K562 (cell line): ENCODE data around the gene MYO18A. TPM values are rescaled to one million over a fixed set of nuclear protein-coding genes. Genes with fewer than 3 reads are reported as not detected.

Experiments used
- DPF2 ChIP-seq: fragments of 450-650 bp; IDR thresholded peaks from 2 replicates; pipeline ENCODE4 v1.6.1; 2016
- E2F6 ChIP-seq, 2 experiments: IDR thresholded peaks; 2 replicates each; pipeline ENCODE4 v1.6.1; 2011; ENCODE audit warnings: borderline replicate concordance in 1 of 2, control low read depth in 1 of 2, low read depth in 1 of 2, low read length in 1 of 2, mild to moderate bottlenecking in 1 of 2, mixed read lengths in 1 of 2, moderate library complexity in 1 of 2; ENCODE audit not compliant: insufficient read depth in 1 of 2, insufficient read length in 1 of 2, poor library complexity in 1 of 2, severe bottlenecking in 1 of 2; ENCODE audit errors: extremely low read depth in 1 of 2
- ETS1 ChIP-seq: conservative IDR thresholded peaks from 2 replicates; pipeline ENCODE4 v1.6.1; 2011; ENCODE audit warnings: low read depth, mild to moderate bottlenecking, low read length; ENCODE audit not compliant: control insufficient read depth
- FOXK2 ChIP-seq, 2 experiments: fragments of 450-650 bp; IDR thresholded peaks in 1 of 2; conservative IDR thresholded peaks in 1 of 2; 2 replicates each; pipeline ENCODE4 v1.6.1; 2016; ENCODE audit warnings: low read depth in 2 of 2, mild to moderate bottlenecking in 1 of 2
- HOMEZ ChIP-seq: fragments of 250-450 bp; sonication (Bioruptor Pico); IDR thresholded peaks from 2 replicates; pipeline ENCODE4 v1.4.0; 2020; ENCODE audit warnings: mild to moderate bottlenecking, moderate library complexity
- REST ChIP-seq, 2 experiments: fragments of 450-650 bp; formaldehyde crosslinking in 1 of 2; IDR thresholded peaks; 2 replicates each; pipeline versions ENCODE4 v1.4.0 to v1.6.1; 2014 to 2020; ENCODE audit warnings: mild to moderate bottlenecking in 2 of 2, borderline replicate concordance in 1 of 2, low read depth in 1 of 2
- ZNF224 ChIP-seq: sonication (generic); formaldehyde crosslinking; IDR thresholded peaks from 2 replicates; pipeline ENCODE4 v1.8.0; 2022; ENCODE audit warnings: mild to moderate bottlenecking, missing genetic modification reagents
- ZNF24 ChIP-seq: fragments of 450-650 bp; IDR thresholded peaks from 2 replicates; pipeline ENCODE4 v1.6.1; 2016
- ZNF444 ChIP-seq: fragments of 250-450 bp; sonication (Bioruptor Pico); IDR thresholded peaks from 2 replicates; pipeline ENCODE4 v1.4.0; 2020; ENCODE audit warnings: mild to moderate bottlenecking, moderate library complexity
- ZNF764 ChIP-seq: fragments of 250-450 bp; sonication (Bioruptor Pico); IDR thresholded peaks from 2 replicates; pipeline ENCODE4 v1.4.0; 2020; ENCODE audit warnings: low read depth, mild to moderate bottlenecking, moderate library complexity
- polyA plus RNA-seq, 8 experiments: library from polyadenylated mRNA; depleted of rRNA in 4 of 8; stranded (reverse) in 5 of 8; unstranded in 3 of 8; fragments of >200 nt; fragmentation: Nextera tagmentation in 2 of 8; fragmentation: Illumina TruSeq in 1 of 8; extraction: Ambion mirVana in 2 of 8; extraction: Trizol in 1 of 8; gene quantifications; 2 replicates each; pipeline versions ENCODE4 v1.2.1 to v1.2.3, GENCODE V29; 2011 to 2014; ENCODE audit warnings: inconsistent platforms in 1 of 8, missing spikeins in 1 of 8
- total RNA-seq, 7 experiments: library from RNA; depleted of rRNA in 6 of 7; stranded (reverse); fragments of >200 nt in 6 of 7; fragmentation: Illumina TruSeq in 2 of 7; extraction: Trizol in 2 of 7; gene quantifications; 2 replicates each; pipeline versions ENCODE4 v1.2.1 to v1.2.3, GENCODE V29; 2011 to 2021; ENCODE audit warnings: low replicate concordance in 1 of 7

The MYO18A gene
- total and polyA plus RNA-seq, 9 of the 15 experiments (the other 6 are each of a cell fraction or from before 2014, with no cell fraction given), result 2.5 to 65.4 (median 17.1) TPM

DNA sequence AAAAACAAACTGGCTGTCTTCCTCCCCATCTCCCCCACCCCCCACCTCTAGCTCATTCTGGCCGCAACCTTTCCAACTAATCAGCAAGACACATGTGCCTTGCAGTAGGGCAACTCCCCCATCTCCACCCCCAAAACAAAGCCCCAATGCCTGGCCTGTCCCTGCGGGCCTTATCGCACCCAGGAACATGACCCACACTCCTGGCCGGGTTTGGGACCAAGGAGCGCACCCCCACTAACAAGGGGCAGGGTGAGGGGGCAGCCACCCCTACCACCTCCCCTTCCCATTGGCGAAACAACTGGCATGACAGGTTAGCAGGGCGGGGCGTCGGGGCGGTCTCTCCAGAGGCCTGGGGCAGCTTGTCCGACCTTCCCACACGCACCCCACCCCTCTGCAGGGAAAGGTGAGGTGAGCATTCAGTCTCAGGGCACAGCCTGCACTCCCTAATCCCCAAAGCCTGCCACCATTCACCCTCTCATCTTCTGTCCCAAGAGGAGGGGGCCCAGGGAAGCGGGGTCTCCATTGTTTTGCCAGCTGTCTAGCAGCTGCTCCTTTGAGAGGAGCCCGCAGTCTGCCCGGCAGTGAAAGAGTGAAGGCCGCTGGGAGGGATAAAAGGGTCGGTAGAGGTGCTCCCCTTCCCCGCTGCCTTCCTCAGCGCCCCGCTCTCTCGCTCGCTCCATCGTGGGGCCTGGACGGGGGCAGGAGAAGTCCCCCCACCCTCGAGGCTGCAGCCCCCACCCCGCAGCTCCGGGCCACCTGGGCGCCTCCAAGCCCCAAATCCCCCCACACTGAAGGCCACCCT is 765 bp downstream of the MYO18A start (continued):
- peak in 1 of 2 experiments; percentile 22 for TF ChIP-seq E2F6 (IDR thresholded peaks at IDR 0.05; ENCODE audit: borderline replicate concordance in 1 of 2, extremely low read depth in 1 of 2, insufficient read depth in 1 of 2, insufficient read length in 1 of 2, low read depth in 1 of 2, low read length in 1 of 2, poor library complexity in 1 of 2, severe bottlenecking in 1 of 2)
- no peak for TF ChIP-seq ZNF444
- TF ChIP-seq DPF2, result peak; percentile 95
- TF ChIP-seq FOXK2 (conservative IDR thresholded peaks at IDR 0.05 in 1 of 2, IDR thresholded peaks at IDR 0.05 in 1 of 2; ENCODE audit: low read depth in 2 of 2), result peak; percentile 89 to 93
- TF ChIP-seq ZNF764 (CRISPR knock-in tag), result no peak
- peak; percentile 76 for TF ChIP-seq ETS1
- 0 out of 2 replicates have a peak, but pooled peaks have one; percentile 11 for TF ChIP-seq ZNF24
- TF ChIP-seq ZNF224 (CRISPR knock-in tag), result no peak
- no peak for TF ChIP-seq HOMEZ
- 0 out of 2 replicates have a peak, but pooled peaks have one; percentile 14 for TF ChIP-seq REST (IDR thresholded peaks at IDR 0.05; ENCODE audit: borderline replicate concordance)
- no peak; the same call in 1 of the 2 replicates for TF ChIP-seq REST (CRISPR knock-in tag; IDR thresholded peaks at IDR 0.05; ENCODE audit: low read depth)
